Skeletal muscle tissue (tissue), 4 donors: ENCODE measurements around the gene LURAP1L. TPM values are rescaled to one million over a fixed set of nuclear protein-coding genes. Genes with fewer than 3 reads are reported as not detected.

ENCODE experiments used
- H3K27ac ChIP-seq: one replicate; pipeline ENCODE4 v1.7.0; 2013; ENCODE audit warnings: mild to moderate bottlenecking, low read depth, low read length, inconsistent platforms
- H3K27me3 ChIP-seq, 3 donors: one replicate each; pipeline ENCODE4 v1.7.0; 2013; ENCODE audit warnings: low read length in 3 of 3; ENCODE audit not compliant: control insufficient read depth in 3 of 3, insufficient read depth in 3 of 3
- H3K36me3 ChIP-seq, 3 donors: one replicate each; pipeline ENCODE4 v1.7.0; 2013; ENCODE audit warnings: low read length in 3 of 3; ENCODE audit not compliant: control insufficient read depth in 3 of 3, insufficient read depth in 3 of 3
- H3K4me1 ChIP-seq, 3 donors: one replicate each; pipeline ENCODE4 v1.7.0; 2013; ENCODE audit warnings: low read length in 3 of 3, mild to moderate bottlenecking in 3 of 3; ENCODE audit not compliant: control insufficient read depth in 3 of 3, insufficient read depth in 3 of 3
- H3K4me3 ChIP-seq, 3 donors: one replicate each; pipeline ENCODE4 v1.7.0; 2013; ENCODE audit warnings: low read length in 3 of 3
- H3K9ac ChIP-seq, 3 donors: one replicate each; pipeline ENCODE4 v1.7.0; 2013; ENCODE audit warnings: low read length in 3 of 3, mild to moderate bottlenecking in 3 of 3, moderate library complexity in 2 of 3, low read depth in 1 of 3
- H3K9me3 ChIP-seq, 3 donors: one replicate each; pipeline ENCODE4 v1.7.0; 2013; ENCODE audit warnings: low read length in 3 of 3; ENCODE audit not compliant: control insufficient read depth in 3 of 3
- total RNA-seq: library from RNA; depleted of rRNA; stranded (reverse); fragments of >200 nt; gene quantifications from one replicate; pipeline ENCODE4 v1.2.3, GENCODE V29; 2014
- donor health status: Osteomylitis.

LURAP1L gene
- total RNA-seq, 1 donor from 2014 or later = 14.1 TPM

DNA sequence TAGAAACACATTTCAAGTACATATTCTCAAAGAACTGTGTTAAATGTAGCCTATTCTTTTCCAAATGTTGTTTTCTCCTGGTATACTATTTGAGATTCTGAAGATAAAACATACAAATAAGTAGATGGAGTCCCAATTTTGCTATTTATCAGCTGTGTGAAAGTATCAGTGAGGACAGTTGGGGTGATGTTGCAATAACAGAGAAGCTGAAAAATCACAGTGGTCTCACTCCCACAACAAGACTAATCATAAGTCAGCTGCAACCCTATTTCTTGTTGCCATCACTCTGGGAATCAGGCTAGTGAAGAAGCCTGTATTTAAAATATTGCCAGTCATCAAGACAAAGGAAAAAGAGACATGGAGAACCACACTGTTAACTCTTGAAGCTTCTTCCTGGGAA lies 25.9 kb upstream of the LURAP1L start:
- H3K9me3 ChIP-seq = no peaks in the 10 kb centered on the region

DNA sequence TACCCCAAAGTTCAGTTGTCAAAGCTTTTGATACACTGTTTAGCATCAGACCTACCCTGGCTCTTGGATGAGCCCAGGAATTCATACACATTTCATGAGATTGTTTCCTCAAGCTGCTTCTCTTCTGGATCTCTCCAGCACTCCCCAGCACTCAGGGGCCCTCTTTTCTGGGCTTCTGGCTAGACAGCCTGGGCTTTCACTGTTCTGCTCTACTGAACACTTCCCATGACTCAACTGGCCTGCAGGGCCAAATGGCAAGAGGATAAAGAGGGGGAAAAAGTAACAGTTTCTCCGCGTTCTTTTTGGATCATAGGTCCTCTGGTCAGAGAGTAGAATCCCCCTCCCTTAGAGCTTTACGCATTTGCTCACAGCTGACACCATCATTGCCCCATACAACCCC lies 20.9 kb upstream of the LURAP1L start:
- H3K9ac ChIP-seq = no peak overlapping the region
- no peak overlapping the region for H3K4me3 ChIP-seq
- H3K36me3 ChIP-seq = no peaks in the 10 kb centered on the region
- H3K27me3 ChIP-seq = no peaks in the 10 kb centered on the region
- no peaks in the 10 kb centered on the region for H3K4me1 ChIP-seq
- no peaks in the 10 kb centered on the region for H3K9me3 ChIP-seq
- H3K27ac ChIP-seq = no peak overlapping the region

More for the DNA sequence above, 25.9 kb upstream of the LURAP1L start:
- no peaks in the 10 kb centered on the region for H3K4me1 ChIP-seq
- no peaks in the 10 kb centered on the region for H3K27me3 ChIP-seq
- no peak overlapping the region for H3K27ac ChIP-seq
- H3K9ac ChIP-seq = no peak overlapping the region
- no peak overlapping the region for H3K4me3 ChIP-seq
- no peaks in the 10 kb centered on the region for H3K36me3 ChIP-seq

DNA sequence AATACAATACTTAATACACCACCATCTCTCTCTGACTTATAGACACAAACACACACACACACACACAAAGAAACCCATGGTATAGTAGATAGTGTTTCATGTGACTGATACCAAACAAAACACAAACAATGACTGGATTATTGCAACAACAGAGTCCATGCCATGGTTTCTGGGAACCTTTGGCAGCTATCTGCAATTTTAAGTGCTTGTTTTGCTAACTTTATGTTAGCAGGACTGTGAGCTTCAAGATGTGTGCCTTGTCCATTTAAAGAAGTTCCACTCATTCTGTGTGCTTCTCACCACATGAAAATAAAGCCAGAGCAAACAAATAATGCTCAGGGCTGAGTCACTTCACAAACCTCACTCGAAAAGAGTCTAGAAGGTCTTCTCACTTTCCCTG lies 15.1 kb upstream of the LURAP1L start:
- no peaks in the 10 kb centered on the region for H3K36me3 ChIP-seq
- H3K27ac ChIP-seq = no peak overlapping the region

DNA sequence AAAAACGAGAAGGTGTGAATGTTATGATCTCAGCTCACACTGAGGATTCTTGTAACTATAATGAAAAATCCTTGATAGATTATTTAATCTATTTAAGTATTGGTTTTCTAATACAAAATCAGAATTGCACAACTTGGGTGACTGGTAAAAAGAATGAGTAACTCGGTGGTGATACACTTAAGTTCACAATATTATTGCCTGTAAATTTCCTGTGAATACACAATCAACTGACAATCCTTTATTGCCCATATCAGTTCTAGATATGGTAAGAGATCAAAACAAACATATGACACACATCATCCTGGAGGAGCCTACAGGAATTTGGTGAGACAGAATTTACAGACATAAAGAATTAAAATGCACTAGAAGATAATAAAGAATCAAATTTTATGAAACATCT lies 14.1 kb upstream of the LURAP1L start:
- H3K36me3 ChIP-seq = no peaks in the 10 kb centered on the region
- H3K27ac ChIP-seq = no peak overlapping the region
- no peaks in the 10 kb centered on the region for H3K4me1 ChIP-seq
- no peak overlapping the region for H3K9ac ChIP-seq
- no peaks in the 10 kb centered on the region for H3K9me3 ChIP-seq
- no peaks in the 10 kb centered on the region for H3K27me3 ChIP-seq
- H3K4me3 ChIP-seq = no peak overlapping the region

More for the DNA sequence above, 15.1 kb upstream of the LURAP1L start:
- H3K9me3 ChIP-seq = no peaks in the 10 kb centered on the region
- no peak overlapping the region for H3K4me3 ChIP-seq
- no peak overlapping the region for H3K9ac ChIP-seq
- no peaks in the 10 kb centered on the region for H3K27me3 ChIP-seq
- no peaks in the 10 kb centered on the region for H3K4me1 ChIP-seq

DNA sequence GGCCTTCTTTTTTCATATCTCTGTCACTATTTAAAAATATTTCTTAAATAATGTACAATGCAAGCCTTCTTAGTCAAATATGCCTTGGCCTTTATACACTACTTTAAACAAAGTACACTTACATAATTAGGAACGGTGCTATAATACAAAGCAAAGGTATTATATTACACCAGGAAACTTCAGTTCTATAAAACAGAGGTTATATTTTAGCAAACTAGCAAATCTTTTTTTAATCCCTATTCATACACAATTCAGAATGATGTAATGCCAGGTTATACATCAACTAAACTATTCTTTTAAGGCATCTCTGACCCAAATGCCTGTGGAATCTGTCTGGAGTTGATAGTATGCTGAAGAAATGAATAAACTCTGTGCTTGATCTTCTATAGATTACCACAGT lies 10.7 kb upstream of the LURAP1L start:
- H3K9me3 ChIP-seq = no peaks in the 10 kb centered on the region
- H3K9ac ChIP-seq = no peak overlapping the region
- H3K27ac ChIP-seq = no peak overlapping the region
- no peaks in the 10 kb centered on the region for H3K27me3 ChIP-seq
- no peaks in the 10 kb centered on the region for H3K4me1 ChIP-seq
- H3K36me3 ChIP-seq = no peaks in the 10 kb centered on the region
- no peak overlapping the region for H3K4me3 ChIP-seq

DNA sequence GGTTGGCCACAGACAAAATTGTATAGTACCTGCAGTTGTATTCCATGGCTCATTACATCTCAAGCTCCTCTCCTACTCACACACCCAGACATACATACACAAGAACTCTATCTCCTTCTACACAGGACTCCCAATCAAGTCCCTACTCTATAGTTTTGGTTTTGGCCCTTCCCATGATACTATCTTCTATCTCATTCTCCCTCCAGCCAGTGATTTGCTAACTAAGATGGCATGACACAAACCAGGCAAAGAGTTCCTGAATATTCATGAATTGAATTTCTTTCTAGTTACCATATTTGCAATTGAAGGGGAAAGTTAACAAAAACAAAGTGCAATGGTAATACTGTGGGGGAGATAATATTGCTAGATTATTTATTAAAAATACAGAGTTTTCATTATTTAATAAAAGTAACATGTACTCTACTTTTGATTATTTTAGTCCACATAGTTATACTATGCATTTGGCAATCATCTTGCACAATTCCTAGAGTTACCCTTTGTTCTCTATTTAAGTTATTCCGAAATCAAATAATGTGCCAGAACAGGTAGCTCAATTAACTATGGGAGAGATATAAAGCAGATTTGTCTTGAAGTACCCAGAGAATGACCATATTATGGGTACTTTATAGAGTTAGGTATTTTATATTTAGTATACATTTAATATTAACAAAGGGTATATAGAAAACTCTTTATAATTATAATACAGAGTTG lies 9.6 kb upstream of the LURAP1L start:
- Histone ChIP-seq H3K27me3 (no peaks in the 10 kb centered on the region), H3K27ac (no peak overlapping the region), H3K36me3 (no peaks in the 10 kb centered on the region)

DNA sequence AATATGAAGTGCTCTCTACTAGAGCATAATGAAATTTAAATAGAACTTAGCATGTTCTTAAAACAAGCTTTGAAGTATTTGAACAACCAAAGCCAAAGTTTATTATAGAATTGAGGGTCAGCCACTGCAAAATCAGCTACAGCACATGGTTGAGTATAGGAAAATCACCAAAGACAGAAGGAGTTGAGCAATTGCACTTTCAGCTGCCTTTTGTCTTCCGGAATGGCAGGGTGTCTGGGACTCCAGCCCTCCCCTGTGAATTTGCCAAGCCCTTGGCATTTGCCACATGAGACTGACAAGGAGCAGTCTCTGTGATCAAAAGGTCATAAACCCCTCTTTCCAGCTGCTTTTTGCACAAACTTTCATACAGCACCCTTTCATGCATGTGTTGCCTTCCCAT lies 8.5 kb upstream of the LURAP1L start:
- Histone ChIP-seq H3K4me1 (no peaks in the 10 kb centered on the region), H3K9me3 (no peaks in the 10 kb centered on the region), H3K4me3 (no peak overlapping the region), H3K27ac (no peak overlapping the region), H3K9ac (no peak overlapping the region), H3K36me3 (no peaks in the 10 kb centered on the region), H3K27me3 (no peaks in the 10 kb centered on the region)

More for the DNA sequence above, 9.6 kb upstream of the LURAP1L start:
- Histone ChIP-seq H3K9me3 (no peaks in the 10 kb centered on the region), H3K4me3 (no peak overlapping the region), H3K4me1 (no peaks in the 10 kb centered on the region), H3K9ac (no peak overlapping the region)

DNA sequence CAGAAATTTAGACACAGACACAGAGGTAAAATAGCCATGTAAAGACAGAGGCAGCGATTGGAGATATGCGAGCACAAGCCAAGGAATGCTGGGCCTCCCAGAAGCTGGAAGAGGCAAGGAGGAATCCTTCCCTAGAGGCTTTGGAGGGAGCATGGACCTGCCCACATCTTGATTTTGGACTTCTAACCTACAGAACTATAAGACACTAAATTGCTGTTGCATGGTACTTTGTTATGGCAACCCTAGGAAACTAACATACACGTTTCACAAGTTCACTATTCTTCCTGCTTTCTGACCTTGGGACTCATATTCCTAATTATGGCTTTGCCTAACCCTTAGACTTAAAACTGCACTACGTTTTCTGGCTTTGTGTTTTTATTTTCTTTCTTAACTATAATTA lies 4.6 kb upstream of the LURAP1L start:
- Histone ChIP-seq H3K9me3 (no peaks in the 10 kb centered on the region), H3K9ac (no peak overlapping the region), H3K4me1 (peaks cover 0 to 4% (median 2%) of the 10 kb centered on the region in 3 donors), H3K27ac (no peak overlapping the region), H3K36me3 (no peaks in the 10 kb centered on the region), H3K27me3 (no peaks in the 10 kb centered on the region), H3K4me3 (no peak overlapping the region)

DNA sequence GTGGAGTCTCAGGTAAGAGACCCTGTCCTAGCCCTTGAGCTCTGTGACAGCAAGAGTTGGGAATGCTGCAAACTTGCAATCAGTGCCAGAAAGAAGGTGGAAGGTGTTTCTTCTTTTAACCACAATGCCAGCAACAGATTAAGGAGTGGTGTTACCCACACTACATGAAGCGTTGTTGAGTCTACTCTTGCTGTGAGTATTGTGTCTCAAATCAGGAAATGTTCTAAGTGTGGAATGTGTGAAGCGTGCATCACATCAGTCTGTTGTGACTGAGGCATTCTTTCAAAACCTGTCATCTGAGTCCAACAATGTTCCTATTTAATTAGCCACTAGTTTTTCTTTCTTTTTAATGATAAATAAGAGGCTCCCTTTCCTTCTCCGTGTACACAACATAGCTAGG lies 2.9 kb upstream of the LURAP1L start:
- no peaks in the 10 kb centered on the region for H3K36me3 ChIP-seq
- H3K4me3 ChIP-seq = no peak overlapping the region
- H3K9ac ChIP-seq = no peak overlapping the region
- peaks cover 5 to 16% (median 6%) of the 10 kb centered on the region in 3 donors for H3K4me1 ChIP-seq
- no peaks in the 10 kb centered on the region for H3K27me3 ChIP-seq
- H3K9me3 ChIP-seq = no peaks in the 10 kb centered on the region
- no peak overlapping the region for H3K27ac ChIP-seq

DNA sequence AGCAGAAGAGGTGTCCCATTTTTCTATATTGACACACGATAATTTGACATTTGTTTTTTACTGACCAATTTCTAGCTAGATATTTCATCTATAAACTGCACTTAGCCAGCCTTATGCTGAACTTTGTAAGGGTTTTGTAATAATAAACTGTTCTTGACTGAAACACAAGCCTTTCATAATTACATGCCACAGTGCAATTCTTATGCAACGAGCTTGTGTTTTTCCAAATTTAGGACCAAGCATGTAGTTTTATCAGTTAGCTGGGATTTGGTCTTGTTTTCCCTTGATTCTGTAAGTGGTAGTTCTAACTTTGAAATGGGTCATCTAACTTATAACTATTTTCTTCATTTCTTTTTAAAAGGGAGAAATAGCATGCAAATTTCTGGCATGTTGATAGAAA lies 1.3 kb upstream of the LURAP1L start:
- H3K36me3 ChIP-seq = no peaks in the 10 kb centered on the region
- H3K4me1 ChIP-seq = peaks cover 5 to 16% (median 6%) of the 10 kb centered on the region in 3 donors

More for the DNA sequence above, 1.3 kb upstream of the LURAP1L start:
- Histone ChIP-seq H3K27me3 (no peaks in the 10 kb centered on the region), H3K4me3 (no peak overlapping the region), H3K27ac (no peak overlapping the region), H3K9ac (no peak overlapping the region), H3K9me3 (no peaks in the 10 kb centered on the region)
